Myocyte (in vitro differentiated cells): ENCODE results near the gene NFATC1. TPM values are rescaled to one million over a fixed set of nuclear protein-coding genes. Genes with fewer than 3 reads are reported as not detected.

Source experiments
- DNase-seq: peaks from one replicate; pipeline ENCODE4 v3.0.0-alpha.2; 2012; ENCODE audit warnings: low read depth
- total RNA-seq: library from RNA; depleted of rRNA; stranded (reverse); fragments of >200 nt; gene quantifications from 2 replicates; pipeline ENCODE4 v1.2.3, GENCODE V29; 2014

The NFATC1 gene
- total RNA-seq, 1 donor from 2014 or later: 8.7 TPM

GRCh38 chr18:79486356-79487182 is 90.8 kb downstream of the NFATC1 start:
- no peak for DNase-seq

DNA sequence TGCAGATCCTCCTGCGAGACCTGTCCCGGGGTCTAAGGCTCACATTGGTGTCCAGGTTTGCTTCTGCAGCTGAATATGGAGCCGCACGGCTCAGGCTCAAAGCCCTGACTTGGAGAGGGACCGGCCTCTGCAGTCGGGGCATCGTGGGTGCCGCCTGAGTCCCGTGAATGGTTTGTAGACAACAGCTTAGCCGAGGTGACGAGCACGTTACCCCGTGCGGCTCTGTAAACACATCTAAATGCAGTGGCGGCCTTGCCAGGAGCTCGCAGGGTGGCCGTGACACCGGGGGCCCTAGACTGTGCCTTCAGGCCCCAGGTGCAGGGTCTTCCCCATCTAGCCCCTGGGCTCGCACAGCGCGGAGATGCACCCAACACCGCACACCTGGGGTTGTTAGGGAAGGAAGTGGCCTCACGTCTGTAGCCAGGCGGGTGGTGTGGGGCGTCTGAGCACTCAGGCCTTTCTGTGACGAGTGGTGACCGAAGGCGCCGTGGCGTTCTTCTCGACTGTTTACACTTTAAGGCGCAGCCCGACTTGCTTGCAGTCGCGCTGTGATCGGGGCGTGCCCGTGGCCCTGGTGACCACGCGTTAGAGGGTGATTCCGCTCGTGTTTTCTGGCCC is 91.6 kb downstream of the NFATC1 start:
- no peak for DNase-seq

GRCh38 chr18:79487801-79488201 is 92.1 kb downstream of the NFATC1 start:
- no peak for DNase-seq

- DNase-seq: no peak
Measured at GRCh38 chr18:79488311-79489050, 92.8 kb downstream of the NFATC1 start.

DNA sequence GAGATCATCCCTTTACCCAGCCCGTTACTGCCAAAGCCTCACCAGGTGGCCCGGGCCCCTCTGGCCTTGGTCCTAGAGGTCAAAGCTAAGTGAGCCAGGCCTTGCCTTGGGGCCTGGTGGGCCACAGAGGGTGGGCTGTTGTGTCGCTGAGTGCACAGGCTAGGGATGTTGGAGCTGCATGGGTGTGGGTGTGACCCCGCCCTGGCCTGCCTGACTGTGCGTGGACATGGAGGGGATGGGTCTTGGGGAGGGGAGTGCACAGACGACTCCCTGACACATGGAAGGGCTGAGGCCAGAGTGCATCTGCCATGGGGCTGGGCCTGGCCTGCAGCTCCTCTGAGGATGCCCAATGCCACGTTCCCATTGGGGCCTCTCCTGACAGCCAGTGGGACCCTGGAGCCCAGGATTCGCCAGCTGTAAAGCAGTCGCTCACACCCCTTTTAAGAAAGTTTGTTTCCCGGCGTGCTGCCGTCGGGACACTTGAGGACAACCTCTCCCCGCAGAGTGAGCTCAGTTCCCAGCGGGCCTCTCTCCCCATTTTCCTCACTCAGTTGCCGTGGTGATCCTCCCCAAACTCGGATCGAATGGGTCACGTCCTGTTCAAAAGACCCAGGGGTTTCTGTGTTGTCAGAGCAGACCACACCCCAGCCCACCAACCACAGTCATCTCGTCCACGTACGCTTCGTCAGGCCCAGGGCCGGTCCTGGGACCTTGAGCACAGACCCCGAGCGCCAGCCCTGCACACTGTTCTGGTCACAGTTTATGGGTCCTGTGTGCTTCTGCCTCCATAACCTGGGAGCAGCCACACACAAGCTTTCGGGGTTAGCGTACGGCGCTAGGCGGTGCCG is 93.5 kb downstream of the NFATC1 start:
- DNase-seq: no peak

- DNase-seq: no peak
Measured at GRCh38 chr18:79489899-79490625, 94.3 kb downstream of the NFATC1 start.

- no peak for DNase-seq
Measured at GRCh38 chr18:79490626-79491041, 94.9 kb downstream of the NFATC1 start.

- no peak for DNase-seq
Measured at GRCh38 chr18:79491081-79491551, 95.4 kb downstream of the NFATC1 start.

DNA sequence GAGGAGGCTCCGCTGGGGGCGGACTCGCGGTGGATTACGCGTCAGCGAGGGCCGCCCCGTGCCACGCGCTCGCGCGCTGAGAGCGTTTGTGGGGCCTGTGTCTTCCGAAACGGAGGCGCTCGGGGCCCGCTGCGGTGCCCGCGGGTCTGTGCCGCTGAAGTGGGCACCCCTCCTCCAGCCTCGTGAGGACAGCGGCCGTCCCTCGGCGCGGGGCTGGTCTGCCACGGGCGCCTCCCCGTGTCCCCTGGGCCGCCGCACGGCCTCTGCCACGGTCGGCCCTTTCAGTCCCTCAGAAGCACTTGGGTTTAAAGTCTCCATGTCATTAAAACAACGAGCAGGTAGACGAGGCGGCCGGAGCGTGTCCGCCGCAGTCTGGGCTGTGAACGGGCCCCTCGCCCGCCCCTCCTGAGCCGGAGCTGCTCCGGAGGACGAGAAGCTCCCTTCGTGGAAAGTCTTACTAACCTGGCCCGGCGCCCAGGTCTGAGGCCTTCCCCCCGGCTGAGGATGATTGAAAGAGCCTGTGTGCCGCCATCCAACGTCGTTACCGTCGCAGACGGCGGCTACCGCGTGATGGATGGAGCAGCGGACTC is 97.6 kb downstream of the NFATC1 start:
- no peak for DNase-seq

- no peak for DNase-seq
Measured at GRCh38 chr18:79493801-79494211, 98.1 kb downstream of the NFATC1 start.

DNA sequence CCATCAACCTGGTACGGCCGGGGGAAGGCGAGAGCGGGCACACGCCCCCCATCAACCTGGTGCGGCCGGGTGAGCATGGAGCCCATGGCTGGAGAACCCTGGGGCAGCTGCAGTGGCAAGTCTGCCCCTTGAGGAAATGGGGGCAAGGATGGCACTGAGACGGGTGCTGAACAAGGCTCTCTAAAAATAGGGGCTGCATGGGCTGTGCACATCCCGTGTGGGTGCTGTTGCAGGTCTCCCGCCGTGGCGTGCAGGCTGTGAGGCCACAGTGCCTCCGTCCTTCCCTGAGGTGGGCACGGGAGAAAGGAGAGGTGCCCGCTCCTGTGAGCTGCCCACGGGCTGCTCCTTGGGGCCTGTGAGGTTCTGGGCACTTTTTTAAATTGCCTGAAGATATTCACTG is 99.2 kb downstream of the NFATC1 start:
- DNase-seq: no peak

DNA sequence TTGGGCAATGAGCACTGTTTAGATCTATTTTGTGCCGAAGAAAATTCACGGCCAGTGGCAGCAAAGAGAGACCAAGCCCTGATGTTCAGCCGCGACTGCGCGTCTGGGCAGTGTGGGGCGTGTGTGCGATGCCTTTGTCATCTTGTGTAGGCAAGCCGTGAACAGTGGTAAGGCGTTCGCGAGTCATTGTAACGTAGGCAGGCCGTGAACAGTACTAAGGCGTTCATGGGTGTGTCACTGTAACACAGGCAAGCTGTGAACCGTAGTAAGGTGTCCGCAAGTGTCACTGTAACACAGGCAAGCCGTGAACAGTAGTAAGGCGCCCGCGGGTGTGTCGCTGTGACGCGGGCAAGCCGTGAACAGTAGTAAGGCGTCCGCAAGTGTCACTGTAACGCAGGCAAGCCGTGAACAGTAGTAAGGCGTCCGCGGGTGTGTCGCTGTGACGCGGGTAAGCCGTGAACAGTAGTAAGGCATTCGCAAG is 99.9 kb downstream of the NFATC1 start:
- DNase-seq: no peak

- no peak for DNase-seq
Measured at GRCh38 chr18:79496237-79496977, 100.7 kb downstream of the NFATC1 start.

DNA sequence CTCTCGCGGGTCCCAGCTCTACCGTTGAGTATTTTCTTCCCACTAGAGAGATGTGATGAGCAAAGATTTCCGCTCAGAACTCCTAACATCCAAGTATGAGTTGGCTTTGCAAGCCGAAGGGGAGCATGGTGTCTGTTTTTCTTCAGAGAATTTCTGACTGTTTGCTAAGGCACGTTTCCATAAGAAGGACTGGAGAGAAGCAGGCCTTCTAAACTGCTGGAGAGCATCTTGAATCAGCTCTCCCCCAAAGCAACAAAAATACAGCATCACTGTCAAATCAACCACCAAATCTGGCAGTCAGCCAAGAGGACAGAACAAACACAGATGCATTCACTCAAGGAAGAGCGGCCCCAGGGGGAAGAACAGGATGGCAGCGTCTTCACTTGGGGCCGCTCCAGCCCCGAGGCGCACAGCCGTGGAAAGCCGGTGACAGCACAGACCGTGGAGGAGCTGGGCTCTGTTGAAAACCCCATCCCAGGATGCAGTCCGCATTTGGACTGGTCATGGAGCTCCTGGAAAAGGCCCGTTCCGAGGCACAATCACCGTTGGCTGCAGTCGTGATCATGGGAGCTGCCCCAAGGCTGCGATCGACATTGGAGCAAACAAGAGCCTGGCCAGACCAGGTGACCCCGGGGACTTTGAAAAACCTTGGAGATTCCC is 101.4 kb downstream of the NFATC1 start:
- no peak for DNase-seq

- DNase-seq: no peak
Measured at GRCh38 chr18:79497638-79498081, 101.9 kb downstream of the NFATC1 start.

DNA sequence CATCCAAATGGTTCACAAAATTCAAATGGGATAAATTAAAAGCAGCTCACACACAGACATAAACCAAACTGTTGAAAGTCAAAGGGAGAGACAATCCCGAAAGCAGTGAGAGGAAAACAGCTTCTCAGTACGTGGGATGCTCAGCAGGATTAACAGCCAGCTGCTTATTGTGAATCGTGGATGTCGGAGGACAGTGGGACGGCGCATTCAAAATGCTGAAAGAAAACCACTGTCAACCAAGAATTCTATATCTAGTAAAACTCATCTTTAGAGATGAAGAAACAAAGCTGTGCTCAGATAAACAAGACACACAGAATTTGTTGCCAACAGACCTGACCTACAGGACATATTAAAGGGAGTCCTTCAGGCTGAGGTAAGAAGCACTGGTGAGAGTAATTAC is 102.9 kb downstream of the NFATC1 start:
- no peak for DNase-seq

- DNase-seq: no peak
Measured at GRCh38 chr18:79501006-79501405, 105.3 kb downstream of the NFATC1 start.

- no peak for DNase-seq
Measured at GRCh38 chr18:79502782-79503181, 107.1 kb downstream of the NFATC1 start.
